Raji (cell line): ENCODE results near the gene RIBC2.

Experiments used
- POLR2A ChIP-seq: IDR thresholded peaks from 2 replicates; pipeline ENCODE4 v1.6.1; 2011; ENCODE audit warnings: low read depth, low read length, control low read depth; ENCODE audit not compliant: insufficient read depth

Gene RIBC2, protein sequence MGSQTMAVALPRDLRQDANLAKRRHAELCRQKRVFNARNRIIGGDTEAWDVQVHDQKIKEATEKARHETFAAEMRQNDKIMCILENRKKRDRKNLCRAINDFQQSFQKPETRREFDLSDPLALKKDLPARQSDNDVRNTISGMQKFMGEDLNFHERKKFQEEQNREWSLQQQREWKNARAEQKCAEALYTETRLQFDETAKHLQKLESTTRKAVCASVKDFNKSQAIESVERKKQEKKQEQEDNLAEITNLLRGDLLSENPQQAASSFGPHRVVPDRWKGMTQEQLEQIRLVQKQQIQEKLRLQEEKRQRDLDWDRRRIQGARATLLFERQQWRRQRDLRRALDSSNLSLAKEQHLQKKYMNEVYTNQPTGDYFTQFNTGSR

DNA sequence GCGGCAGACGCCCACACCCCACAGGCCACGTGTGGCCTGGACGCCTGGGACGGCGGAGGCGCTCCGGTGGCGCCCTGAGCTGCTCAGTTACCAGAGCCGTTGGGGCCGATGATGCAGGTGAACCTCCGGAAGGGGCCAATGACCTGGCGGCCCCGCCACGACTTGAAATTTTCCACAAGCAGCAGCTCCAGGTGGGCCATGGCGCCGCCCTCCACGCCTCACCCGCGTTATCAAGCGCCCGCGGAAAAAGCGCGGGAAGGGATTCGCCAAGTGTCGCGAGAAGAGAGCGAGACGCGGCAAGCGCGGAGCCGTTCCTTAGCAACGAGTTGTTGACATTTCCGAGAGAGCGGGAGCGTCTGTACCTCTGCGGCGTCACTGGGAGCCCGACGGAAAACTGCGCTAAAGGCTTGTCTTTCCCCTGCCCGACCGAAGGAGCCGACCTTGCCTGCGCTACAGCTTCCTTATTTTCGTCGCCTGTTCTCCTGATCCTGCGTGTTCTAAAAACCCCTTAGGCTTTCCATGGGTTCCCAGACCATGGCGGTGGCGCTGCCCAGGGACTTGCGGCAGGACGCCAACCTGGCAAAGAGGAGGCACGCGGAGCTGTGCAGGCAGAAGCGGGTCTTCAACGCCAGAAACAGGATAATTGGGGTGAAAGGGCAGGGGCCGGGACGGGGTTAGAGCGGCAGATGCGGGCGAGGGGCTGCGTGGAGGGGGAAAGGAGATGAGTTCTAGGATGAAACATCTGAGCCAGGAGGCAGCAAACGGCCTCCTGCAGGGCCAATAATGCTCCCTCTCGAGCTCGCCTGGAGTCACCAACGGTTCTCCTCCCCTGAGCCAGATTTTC is at the start of gene RIBC2, which contains the start of gene SMC1B:
Gene RIBC2, plus strand, starts transcription at position 326 of the 844 bp plus-strand sequence. Its CDS starts 194 bp downstream, at position 520.
Gene SMC1B, minus strand, starts transcription at position 232 of the 844 bp plus-strand sequence. Its CDS starts 32 bp downstream, at position 200.
- no peak for TF ChIP-seq POLR2A

DNA sequence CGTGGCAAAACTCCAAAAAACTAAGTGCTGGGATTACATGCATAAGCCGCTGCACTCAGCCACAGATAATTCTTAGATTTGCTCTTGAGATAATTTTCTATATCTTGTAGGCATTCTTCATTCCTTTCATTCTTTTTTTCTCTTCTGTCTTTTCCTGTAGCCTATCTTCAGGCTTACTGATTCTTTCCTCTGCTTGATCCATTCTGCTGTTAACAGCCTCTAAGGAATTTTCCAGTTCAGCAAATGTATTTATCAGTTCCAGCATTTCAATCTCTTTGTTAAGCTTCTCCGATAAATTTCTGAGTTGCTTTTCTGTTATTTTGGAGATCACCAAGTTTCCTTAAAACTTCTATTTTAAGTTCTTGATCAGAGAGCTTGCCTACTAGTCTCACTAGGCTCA is 46.8 kb upstream of the RIBC2 start:
- TF ChIP-seq POLR2A, result no peak

DNA sequence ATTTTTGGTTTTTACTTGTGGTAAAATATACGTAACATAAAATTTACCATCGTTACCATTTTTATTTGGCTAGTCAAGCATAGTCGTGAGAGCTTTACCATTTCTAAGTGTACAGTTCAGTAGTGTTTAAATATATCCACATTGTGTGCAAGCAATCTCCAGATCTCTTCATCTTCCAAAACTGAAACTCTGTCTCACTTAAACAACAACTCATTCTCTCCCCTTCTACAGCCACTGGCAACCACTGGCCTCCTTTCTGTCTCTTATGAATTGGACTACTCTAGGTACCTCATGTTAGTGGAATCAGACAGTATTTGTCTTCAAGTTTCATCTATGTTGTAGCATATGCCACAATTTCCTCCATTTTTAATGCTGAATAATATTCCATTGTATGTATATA is 37.5 kb upstream of the RIBC2 start:
- no peak for TF ChIP-seq POLR2A

DNA sequence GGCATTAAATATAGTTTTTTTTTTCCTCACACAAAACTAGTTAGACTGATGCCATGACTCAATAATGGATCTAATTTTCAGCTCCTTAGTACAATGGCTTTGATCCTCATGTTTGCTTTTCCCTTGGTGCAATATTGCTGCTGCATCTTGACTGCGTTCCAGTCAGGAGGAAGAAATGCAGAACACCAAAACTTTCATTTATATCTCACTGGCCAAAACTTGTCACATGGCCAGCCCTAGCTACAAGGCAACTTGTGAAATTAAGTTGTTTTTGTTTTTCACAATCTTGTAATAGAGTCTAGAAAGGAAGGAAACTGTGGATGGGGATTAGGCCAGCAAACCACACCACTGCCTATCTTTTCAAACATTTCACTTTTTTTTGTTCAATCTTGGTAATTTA is 36.8 kb upstream of the RIBC2 start:
- TF ChIP-seq POLR2A, result no peak

DNA sequence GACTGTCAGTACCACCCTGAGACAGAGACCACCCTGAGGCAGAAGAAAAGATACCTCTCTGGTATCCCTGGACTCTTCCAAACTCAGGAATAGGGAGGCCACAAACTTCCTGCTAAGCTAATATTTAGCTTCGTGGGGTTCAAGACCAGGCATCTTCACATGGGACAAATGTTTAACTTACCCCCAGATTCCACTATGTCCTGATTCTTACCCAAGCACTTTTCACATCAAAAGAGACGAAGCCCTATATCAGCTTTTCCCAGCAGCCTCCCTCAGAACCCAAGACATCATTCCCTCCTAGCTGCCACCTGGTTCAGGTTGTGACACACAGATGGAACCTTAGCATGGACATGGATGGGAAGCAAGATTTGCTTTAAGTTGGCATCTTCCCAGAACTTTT is 32.1 kb upstream of the RIBC2 start:
- TF ChIP-seq POLR2A, result no peak

DNA sequence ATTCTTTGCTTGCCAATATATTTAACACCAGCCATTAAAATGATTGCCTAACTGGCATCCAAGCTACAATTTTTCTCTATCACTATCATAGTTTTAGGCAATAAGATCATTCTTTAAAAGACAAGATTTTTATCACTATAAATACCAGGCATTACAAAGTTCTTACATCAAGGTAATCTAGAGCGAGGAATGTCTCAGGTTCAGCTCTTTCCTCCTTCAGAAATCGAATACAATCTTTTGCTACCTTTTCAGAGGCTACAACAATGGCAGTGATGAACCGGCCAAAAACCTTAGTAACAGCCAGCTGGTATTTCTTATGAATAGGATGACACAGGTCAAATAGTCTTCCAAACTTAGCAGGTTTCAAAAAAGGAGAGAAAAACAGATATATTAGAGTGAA is 23.9 kb upstream of the RIBC2 start:
- TF ChIP-seq POLR2A, result no peak

DNA sequence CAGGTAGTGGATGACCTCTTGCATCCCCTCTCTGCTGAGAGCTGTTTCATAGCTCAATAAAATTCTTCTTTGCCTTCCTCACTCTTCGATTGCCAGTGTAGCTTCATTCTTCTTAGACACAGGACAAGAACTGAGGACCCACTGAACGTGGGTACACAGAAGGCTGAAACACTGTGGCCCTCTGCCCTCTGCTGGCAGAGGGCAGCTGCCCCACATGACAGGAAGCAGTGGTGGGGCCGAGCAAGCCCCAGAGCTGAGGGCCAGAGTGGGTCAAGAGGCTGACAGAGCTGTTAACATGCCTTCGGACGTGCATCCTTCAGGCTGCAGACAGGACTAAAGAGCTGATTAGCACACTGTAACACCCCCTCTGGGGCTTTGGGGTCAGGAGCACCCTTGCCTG is 15.7 kb upstream of the RIBC2 start:
- no peak for TF ChIP-seq POLR2A

DNA sequence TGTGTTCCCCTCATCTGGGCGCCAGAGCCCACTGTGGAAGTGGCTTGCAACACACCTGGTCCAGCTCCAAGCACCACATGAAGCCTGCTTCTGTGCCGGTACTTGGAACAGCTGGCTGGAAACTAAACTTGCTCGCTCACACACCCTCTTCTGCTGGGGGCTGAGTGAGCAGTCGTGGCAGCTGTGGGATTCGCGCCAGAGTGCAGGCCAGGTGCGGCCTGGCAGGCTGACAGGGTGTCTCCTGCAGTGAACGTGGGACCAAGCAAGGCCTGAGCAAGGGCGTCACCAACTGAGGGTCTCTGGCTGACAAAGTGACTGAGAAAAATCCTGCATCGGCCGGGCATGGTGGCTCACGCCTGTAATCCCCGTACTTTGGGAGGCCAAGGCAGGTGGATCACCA is 15.3 kb upstream of the RIBC2 start:
- TF ChIP-seq POLR2A, result no peak

DNA sequence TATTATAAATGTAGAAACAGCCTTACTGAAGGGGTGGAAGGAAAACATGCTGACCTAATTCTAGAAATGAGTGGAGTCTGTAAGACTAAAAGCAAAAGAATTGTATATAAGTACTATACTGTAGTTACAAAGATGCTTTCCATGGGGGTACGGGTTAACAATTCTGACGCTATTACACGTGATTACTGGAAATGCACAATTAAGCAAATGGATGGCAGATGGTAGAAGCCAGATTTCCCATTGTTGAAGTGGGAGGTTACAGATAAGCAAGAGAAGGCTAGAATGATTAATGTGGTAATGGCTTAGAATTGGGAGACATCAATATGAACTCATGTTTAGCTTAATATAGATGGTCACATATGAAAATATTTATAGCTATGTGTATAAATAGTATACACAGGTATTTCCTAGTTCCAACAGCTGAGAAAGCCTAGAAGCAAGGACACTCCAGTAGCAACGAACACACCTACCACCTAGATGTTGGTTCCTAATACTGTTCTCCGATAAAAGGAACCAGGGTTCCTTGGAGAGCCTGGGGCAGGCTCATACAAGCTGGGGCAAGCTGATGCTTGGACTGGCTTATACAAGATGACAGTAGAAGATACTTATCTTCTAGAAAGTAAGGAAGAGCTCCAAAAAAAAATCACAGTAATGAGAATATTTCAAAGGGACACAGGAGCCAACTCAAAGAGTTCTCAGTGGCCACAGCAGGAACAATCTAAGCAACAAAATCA is 13.6 kb upstream of the RIBC2 start:
- no peak for TF ChIP-seq POLR2A

DNA sequence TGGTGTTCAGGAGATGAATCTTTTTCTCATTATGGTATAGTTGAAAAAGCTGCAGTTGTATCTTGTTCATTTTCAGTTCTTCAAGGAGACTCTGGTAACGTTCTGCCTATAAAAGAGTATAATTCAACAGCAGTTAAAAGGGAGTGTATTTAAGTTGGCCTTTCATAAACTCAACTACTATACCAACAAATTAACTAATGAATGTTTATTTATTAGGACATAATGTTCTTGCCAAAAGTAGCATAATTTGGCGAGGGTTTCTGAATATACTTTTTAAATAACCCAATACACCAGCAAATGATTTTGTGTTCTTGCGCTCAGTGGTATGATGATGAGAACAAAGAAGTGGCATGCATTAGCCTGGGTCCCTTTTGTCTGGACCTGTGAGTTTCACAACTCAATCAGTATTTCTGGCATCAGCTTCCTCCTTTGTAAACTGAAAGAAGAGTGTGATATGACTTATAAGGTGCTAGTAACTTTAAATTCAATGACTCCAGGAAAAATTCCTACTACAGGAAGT is 11.0 kb upstream of the RIBC2 start:
- TF ChIP-seq POLR2A, result no peak

DNA sequence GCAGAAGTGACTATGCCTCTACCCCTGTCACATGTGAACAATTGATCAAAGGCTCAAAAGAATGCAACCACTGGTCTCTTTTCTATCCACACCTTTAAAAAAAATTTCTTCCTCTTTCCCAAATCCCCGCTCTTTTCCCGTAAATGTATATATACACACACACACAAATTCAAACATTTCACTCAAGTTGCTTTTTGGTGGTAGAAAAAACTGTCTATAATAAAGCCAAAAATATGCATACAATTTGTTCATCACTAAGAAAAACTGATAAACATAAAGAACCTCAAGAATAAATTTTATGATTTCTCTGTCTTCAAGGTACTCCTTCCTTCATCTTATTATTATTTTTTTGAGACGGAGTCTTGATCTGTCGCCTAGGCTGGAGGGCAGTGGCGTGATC is 5.7 kb upstream of the RIBC2 start:
- TF ChIP-seq POLR2A, result no peak

DNA sequence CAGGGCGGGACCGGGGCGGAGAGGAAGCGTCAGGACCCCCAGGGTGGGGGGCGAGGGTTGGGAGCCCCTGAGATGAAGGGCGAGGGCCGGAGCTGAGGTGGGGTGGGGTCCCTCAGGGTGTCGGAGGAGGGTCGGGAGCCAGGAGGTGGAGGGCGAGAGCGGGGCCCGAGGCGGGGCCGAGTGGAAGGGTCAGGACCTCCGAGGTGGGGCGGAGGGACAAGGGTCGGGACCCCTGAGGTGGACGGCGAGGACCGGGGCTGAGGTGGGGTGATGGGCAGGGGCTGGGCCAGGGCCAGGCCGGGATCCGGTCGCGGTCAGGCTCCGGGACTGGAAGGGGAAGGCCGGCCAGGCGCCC is 503 bp upstream of the RIBC2 start:
- TF ChIP-seq POLR2A, result no peak

DNA sequence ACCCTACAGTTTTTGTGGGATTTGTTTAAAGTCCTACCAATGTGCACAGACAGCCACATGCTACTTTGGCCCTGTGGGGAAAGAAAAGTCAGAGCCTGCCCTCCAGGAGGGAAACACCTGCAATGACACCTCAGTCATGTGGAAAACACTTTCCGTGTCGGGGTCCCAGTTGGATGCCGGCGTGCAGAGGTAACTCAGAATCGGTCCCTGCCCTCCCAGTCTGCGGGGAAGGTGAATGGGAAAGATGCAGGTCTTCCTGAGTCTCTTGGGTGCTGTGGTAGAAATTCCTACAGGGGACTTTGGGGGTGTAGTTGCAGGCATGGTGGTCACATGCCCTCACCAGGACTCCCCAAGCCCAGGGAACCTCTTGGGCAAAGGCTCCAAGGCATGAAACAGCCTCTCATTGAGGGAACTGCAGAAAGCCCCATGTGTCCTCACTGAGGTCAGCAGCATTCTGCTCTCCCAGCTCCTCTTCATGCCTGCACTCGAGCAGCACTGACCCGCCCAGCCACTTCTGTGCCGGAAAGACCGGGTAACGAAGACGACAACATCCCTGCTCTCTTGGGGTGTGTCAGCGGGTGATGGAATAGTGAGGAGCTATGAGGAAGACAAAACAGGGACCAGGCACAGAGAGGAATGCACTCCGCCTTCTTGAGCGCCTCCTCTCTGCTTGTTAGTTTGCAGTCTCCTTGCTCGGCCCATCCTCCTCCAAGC is 4.7 kb downstream of the RIBC2 start:
- TF ChIP-seq POLR2A, result no peak

DNA sequence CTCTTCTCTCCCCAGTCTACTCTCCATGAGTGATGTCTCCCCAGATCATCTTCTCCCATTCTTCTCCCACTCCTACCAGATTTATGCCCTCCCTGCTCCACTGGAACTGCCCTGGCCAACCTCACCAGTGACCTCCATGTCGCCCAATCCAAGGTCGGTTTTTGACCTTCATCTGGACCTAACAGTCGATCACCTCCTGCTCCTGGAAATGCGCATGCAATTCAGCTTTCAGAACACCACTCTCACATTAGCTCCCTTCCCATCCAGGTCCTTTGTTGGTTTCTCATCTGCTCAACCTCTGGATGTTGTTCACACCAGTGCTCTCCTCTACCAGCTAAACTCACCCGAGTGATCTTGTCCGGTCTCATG is 5.3 kb downstream of the RIBC2 start:
- TF ChIP-seq POLR2A, result no peak

DNA sequence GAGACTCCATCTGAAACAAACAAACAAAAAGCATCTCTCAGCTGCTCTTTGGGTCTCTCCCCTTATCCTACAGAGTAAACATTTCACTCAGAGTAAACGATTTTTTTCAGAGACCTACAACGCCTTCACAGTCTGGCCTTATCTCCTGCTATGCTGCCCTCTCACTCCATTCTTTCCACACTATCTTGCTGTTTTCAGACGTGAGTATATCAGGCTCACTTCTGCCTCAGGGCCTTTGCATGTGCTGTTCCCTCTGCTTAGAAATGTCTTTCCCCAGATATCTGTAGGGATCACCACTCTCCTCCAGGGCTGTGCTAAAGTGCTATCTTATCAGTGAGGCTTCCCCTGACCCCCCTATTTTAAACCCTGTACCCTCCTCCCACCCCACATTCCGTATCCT is 6.5 kb downstream of the RIBC2 start:
- TF ChIP-seq POLR2A, result no peak
